ENCODE measurements around the gene SBNO2. TPM values are rescaled to one million over a fixed set of nuclear protein-coding genes. Genes with fewer than 3 reads are reported as not detected.
"Not testable (repeated sequence)": the region's sequence is repeated elsewhere in the genome, so short reads cannot be mapped to it uniquely, and the experiment has no call there.

SBNO2 gene
- total RNA-seq, 1 donor from 2014 or later: 131 TPM

DNA sequence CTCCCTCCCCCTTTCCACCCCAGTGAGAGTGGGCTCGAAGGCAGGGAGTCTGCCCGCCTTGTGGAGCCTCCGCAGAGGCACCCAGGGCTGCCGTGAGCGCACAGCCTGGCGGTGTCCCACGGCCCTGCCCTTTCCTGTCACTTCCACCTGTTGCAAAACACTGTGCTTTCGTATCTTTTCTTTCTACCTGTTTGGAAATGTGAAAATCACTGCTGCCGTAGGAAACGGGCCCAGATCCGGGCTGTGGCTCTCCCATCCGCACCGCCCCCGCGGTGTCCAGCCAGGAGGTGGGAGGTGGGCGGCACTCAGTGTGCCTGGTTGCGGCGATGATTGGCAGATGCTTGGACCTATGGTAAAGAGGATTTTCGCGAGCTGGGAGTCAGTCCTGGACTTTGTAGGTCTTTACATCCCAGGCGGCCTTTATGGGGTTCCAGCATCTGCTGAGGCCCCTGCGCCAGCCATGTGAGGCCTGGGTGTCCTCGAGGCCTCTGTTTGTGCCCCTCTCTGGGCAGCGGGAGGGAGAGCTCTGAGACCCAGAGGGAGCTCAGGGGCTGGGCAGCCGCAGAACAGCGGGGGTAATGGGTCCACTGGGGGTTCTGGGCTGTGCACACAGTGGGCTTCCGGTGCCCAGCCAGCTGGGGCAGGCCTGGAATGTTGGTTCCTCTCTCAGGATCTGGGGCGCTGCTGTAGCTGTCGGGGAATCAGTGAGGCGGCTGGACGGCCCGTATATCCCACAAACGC lies 37.6 kb upstream of the SBNO2 start:
- DNase-seq (ENCODE audit: low spot score) (peak; percentile 69), ATAC-seq (no peak)
- intact Hi-C loops (cut with DNase I): no loop called here

DNA sequence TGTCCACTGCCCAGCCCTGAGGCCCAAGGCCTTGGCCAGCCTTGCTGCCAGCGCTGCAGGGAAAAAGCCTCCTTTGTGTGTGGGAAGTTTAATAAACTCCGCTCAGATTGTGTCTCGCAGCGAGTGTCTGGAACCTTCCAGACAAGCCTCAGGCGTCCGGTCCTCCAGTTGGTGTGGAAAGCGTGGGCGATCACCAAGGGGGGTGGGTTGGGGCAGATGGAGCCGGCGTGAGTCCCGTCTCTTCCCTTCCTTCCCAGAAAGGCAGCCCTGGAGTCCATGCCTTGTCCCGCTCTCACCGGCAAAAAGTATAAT lies 36.1 kb upstream of the SBNO2 start:
- ATAC-seq (no peak), DNase-seq (ENCODE audit: low spot score) (peak; percentile 68)
- intact Hi-C loops (cut with DNase I): no loop called here

DNA sequence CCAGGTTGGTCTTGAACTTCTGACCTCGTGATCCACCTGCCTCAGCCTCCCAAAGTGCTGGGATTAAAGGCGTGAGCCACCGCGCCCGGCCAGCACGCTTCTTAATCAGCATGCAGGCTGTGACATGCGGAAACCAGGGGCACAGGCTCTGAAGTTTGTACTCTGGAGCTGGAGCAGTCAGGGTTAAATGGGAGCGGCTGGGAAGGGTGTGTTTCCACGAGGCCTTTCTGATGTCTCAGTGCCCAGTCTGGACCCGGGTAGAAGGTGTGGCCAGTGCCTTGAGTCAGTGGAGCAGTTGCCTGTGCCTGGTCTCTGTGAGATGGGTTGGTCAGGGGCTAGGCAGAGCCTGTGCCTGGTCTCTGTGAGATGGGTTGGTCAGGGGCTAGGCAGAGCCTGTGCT lies 34.8 kb upstream of the SBNO2 start:
- DNase-seq (ENCODE audit: low spot score): peak; percentile 57
- ATAC-seq; intact Hi-C loops (cut with DNase I): not testable (repeated sequence)

GRCh38 chr19:1206864-1207450 lies 32.9 kb upstream of the SBNO2 start:
- DNase-seq (ENCODE audit: low spot score) (peak; percentile 73), ATAC-seq (peak; percentile 43)
- intact Hi-C loops (cut with DNase I): no loop called here

GRCh38 chr19:1206150-1206863 lies 32.2 kb upstream of the SBNO2 start:
- peak; percentile 66 for DNase-seq (ENCODE audit: low spot score)
- no peak for ATAC-seq
- intact Hi-C loops (cut with DNase I): no loop called here

GRCh38 chr19:1205114-1206099 lies 31.3 kb upstream of the SBNO2 start, which contains the start of gene STK11:
TSS of gene STK11 (plus strand) at chr19:1205778. CDS start at chr19:1206914, 1,136 bp downstream.
- intact Hi-C loops (cut with DNase I): no loop called here
- DNase-seq (ENCODE audit: low spot score) (peak; percentile 99), ATAC-seq (peak; percentile 96)

- intact Hi-C loops (cut with DNase I); ATAC-seq; DNase-seq (ENCODE audit: low spot score): not testable (repeated sequence)
These were observed 26.5 kb upstream of the SBNO2 start for GRCh38 chr19:1200614-1201013.

GRCh38 chr19:1199531-1199930 lies 25.5 kb upstream of the SBNO2 start:
- DNase-seq (ENCODE audit: low spot score) (no peak), ATAC-seq (no peak)
- intact Hi-C loops (cut with DNase I): no loop called here

DNA sequence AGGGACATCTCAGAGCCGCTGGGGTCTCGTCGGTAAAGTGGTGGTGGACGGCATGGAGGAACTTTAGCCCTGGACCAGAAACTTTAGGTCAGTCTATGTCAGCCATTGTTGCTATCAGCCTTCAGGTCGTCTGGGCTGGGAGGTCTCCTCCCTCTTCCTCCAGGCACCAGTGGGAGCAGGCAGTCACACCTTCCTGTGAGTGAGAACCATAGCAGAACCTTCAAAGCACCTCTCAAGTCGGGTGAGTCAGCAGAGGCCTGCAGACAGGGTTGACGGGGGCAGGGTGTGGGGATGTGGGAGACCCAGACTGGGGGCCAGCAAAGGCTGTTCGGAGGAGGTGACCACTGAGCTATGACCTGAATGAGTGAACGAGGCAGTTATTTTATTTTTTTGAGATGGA lies 15.4 kb upstream of the SBNO2 start:
- DNase-seq (ENCODE audit: low spot score) (no peak), ATAC-seq (no peak)
- intact Hi-C loops (cut with DNase I): loop anchor here (1.0 kb wide), 1 partner anchor 36 kb away; no protein-coding TSS in a partner anchor

DNA sequence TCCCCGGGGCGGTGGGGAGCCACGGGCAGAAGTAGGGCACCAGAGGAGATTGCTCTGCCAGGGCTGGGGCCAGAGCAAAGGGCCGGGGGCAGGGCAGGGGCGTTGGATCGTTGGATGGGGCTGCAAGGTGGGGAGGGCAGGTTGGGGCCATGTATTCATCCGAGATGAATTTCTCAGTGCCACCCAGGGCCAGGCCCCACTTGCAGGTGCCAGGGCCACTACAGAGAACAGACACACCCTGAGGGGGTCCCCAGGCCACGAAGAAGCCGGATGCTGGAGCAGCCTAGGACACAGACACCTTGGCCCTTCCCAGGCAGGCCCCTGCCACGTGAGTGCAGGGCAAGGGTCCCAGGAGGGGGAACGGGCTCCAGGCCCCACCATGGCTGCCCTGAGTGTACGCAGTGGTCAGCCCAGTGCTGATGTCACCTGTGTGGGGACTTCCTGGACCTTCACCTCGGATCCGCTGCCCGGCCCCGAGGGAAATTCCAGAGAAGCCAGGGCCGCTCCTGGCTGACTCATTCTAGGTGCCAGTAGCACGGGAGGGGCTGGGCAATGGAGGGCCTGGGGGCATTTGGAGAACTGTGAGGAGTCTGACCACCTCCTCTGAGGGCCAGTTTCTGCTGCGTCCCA lies 9.6 kb upstream of the SBNO2 start:
- intact Hi-C loops (cut with DNase I): loop anchor here (5.0 kb wide), 1 partner anchor 61 kb away; no protein-coding TSS in a partner anchor
- no peak for ATAC-seq
- no peak for DNase-seq (ENCODE audit: low spot score)

DNA sequence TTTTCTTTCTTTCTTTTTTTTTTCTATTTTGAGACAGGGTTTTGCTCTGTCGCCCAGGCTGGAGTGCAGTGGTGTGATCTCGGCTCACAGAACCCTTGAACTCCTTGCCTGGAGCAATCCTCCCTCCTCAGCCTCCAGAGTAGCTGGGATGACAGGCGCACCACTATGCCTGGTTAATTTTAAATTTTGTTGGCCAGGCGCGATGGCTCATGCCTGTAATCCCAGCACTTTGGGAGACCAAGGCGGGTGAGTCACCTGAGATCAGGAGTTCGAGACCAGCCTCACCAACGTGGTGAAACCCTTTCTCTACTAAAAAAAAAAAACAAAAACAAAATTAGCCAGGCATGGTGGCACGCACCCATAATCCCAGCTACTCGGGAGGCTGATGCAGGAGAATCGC lies 8.7 kb upstream of the SBNO2 start:
- no peak for ATAC-seq

GRCh38 chr19:1182068-1182467 lies 8.0 kb upstream of the SBNO2 start:
- intact Hi-C loops (cut with DNase I): loop anchor here (5.0 kb wide), 1 partner anchor 60 kb away; no protein-coding TSS in a partner anchor
- ATAC-seq: no peak
- DNase-seq (ENCODE audit: low spot score): no peak

More for the DNA sequence above, 8.7 kb upstream of the SBNO2 start:
- no peak for DNase-seq (ENCODE audit: low spot score)
- intact Hi-C loops (cut with DNase I): loop anchor here (5.0 kb wide), 1 partner anchor 60 kb away; no protein-coding TSS in a partner anchor

DNA sequence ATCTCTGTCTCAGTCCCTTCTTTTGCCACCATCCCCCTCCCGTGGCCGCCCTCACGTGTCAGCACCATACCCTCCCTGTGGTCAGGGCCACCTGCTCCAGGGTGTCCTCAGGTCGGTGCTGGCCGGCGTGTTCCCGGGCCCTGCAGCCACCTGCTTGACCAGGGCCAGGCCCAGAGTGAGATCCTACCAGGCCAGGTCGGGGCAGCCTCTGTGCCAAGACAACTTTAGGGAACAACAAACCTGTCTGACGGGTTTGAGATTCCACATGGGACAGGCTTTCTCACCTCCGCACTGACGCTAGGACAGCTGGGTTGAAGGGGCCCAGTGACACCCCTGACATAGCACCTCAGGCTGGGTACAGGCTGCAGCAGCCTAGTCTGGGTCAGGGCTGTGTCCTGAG lies 7.5 kb upstream of the SBNO2 start:
- no peak for DNase-seq (ENCODE audit: low spot score)
- ATAC-seq: no peak
- intact Hi-C loops (cut with DNase I): loop anchor here (5.0 kb wide), 1 partner anchor 59 kb away; no protein-coding TSS in a partner anchor

DNA sequence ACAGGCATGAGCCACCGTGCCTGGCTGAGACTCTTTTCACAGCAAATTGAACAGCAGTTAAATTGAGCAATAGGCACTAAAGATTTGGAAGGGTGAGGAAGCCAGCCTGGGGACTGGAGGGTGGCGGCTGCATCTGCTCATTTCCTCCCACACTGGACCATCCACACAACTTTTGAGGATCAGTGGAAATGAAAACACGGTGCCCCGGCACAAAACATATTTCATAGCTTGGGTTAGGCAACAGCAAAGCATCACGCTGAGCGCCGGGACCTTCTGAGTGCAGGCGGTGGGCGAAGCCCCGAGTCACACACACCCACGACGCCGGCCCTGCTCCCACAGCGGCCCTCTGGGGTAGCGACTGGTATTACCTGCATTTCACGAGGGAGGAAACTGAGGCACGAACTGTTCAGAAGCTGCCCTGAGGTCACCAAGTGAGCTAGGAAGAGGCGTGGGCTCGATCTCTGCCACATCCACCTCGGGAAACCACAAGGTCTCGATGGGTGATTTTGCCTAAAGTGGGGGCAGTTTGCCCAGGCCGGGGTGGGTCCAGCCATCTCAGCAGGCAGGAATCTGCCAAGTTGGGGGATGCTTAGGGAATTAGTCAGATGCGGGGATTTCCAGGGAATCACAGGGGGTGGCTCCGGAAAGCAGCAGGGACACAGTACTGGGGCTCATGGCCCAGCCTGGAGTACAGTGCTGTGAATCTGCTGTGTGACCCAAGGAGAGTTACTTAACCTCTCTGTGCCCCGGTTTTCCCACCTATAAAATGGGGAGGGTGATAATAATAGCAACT lies 3.5 kb upstream of the SBNO2 start:
- ATAC-seq: no peak
- peak; percentile 63 for DNase-seq (ENCODE audit: low spot score)
- intact Hi-C loops (cut with DNase I): no loop called here

DNA sequence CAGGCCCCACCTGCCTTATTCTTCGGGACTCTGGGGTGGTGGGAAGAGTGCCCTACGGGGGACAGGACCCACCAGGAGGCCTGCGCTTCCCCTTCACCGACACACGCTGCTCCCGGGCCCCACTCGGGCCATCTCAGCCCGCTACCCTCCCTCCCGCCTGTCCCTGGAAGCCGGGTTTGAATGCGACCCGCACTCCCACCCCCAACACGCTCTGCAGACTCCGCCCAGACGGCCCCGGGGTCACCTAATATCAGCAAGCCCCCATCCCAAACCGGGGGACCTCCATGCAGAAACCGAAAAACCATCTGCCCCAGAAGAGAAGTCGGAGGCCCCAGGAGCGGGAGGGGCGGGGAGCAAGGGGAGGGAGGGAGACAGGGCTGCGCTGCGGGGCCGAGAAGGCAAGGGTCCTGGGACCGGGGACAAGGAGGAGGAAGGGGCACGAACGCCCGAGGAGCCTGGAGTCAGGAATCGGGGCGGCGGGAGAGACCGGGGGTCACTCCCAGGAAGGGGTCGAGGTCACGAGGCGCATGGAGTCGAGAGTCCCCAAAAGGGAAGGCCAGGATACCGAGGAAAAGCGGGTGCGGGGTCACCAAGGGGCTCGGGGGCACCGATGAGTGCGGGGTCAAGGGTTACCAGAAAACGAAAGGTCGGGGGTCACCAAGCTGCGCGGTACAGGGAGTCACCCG lies 766 bp downstream of the SBNO2 start:
- peak; percentile 1 for ATAC-seq
- DNase-seq (ENCODE audit: low spot score): peak; percentile 74
- intact Hi-C loops (cut with DNase I): no loop called here

DNA sequence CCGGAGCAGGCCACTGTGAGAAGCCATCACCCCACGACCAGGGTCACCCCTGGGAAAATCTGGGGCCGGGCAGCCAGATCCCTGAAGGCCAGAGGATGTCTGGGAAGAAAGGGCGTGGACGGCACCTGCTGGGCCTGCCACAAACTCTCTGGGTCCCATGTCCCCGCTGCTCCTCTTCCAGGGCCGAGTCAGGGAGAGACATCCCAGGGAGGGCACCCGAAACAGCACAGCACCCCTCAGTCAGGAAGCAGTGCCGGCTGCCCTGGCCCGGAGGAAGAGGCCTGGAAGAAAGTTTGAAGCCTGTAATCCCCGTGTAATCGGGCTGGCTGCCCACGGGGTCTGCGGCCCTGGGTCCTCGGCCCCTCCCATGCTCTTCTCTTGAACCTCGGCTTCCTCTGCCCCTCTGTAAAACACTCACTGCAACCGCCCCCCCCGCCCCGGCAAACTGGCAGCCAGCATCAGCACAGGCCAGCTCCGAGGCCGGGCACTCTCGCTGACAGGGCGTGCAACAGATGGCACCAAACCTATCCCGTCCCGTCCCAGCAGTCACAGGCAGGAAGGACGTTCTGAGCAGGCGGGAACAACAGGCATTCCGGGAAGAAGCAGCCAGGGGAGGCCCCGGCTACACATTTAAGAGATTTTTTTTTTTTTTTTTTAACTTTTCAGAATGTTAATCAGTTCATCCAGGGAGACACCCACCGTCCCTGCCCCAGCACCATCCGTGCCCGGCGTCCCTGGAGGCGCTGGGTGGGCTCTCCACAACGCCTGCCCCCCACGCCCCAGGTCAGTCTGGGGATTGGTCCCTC lies 1.5 kb downstream of the SBNO2 start:
- intact Hi-C loops (cut with DNase I): no loop called here
- ATAC-seq (peak; percentile 43), DNase-seq (ENCODE audit: low spot score) (peak; percentile 77)

Data from sciatic nerve (tissue), 2 donors.